ENCODE data around the gene PANK3.

GRCh38 chr5:168552146-168552545 lies 27.0 kb downstream of the PANK3 start:
- no peak for TF ChIP-seq POLR2AphosphoS5 (IDR thresholded peaks at IDR 0.05)
- TF ChIP-seq, protein P1, sequence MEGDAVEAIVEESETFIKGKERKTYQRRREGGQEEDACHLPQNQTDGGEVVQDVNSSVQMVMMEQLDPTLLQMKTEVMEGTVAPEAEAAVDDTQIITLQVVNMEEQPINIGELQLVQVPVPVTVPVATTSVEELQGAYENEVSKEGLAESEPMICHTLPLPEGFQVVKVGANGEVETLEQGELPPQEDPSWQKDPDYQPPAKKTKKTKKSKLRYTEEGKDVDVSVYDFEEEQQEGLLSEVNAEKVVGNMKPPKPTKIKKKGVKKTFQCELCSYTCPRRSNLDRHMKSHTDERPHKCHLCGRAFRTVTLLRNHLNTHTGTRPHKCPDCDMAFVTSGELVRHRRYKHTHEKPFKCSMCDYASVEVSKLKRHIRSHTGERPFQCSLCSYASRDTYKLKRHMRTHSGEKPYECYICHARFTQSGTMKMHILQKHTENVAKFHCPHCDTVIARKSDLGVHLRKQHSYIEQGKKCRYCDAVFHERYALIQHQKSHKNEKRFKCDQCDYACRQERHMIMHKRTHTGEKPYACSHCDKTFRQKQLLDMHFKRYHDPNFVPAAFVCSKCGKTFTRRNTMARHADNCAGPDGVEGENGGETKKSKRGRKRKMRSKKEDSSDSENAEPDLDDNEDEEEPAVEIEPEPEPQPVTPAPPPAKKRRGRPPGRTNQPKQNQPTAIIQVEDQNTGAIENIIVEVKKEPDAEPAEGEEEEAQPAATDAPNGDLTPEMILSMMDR (IDR thresholded peaks at IDR 0.05), result no peak

All from sigmoid colon (tissue), 4 donors.